ENCODE results near the gene HGS.

- TF ChIP-seq, protein P1, sequence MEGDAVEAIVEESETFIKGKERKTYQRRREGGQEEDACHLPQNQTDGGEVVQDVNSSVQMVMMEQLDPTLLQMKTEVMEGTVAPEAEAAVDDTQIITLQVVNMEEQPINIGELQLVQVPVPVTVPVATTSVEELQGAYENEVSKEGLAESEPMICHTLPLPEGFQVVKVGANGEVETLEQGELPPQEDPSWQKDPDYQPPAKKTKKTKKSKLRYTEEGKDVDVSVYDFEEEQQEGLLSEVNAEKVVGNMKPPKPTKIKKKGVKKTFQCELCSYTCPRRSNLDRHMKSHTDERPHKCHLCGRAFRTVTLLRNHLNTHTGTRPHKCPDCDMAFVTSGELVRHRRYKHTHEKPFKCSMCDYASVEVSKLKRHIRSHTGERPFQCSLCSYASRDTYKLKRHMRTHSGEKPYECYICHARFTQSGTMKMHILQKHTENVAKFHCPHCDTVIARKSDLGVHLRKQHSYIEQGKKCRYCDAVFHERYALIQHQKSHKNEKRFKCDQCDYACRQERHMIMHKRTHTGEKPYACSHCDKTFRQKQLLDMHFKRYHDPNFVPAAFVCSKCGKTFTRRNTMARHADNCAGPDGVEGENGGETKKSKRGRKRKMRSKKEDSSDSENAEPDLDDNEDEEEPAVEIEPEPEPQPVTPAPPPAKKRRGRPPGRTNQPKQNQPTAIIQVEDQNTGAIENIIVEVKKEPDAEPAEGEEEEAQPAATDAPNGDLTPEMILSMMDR (IDR thresholded peaks at IDR 0.05), result no peak
- TF ChIP-seq POLR2AphosphoS5 (IDR thresholded peaks at IDR 0.05; ENCODE audit: low read depth, low read length) (peak; percentile 59; the same call in 1 of the 2 replicates), TCF7L2 (IDR thresholded peaks at IDR 0.05; ENCODE audit: low read depth, low read length) (0 out of 2 replicates have a peak, but pooled peaks have one; percentile 31)
These were observed at the start of gene HGS, which contains the start of gene ARL16 for GRCh38 chr17:81683584-81684441.

Data from Panc1 (cell line).